GM21576 (cell line): Measurements from ENCODE around the gene BIRC2.

Experiments used
- ATAC-seq: cut with Tn5 transposase; IDR thresholded peaks from one replicate; pipeline ENCODE4 v1.9.1; 2021; ENCODE audit warnings: mild to moderate bottlenecking, moderate library complexity; ENCODE audit not compliant: unreplicated experiment

Gene BIRC2

DNA sequence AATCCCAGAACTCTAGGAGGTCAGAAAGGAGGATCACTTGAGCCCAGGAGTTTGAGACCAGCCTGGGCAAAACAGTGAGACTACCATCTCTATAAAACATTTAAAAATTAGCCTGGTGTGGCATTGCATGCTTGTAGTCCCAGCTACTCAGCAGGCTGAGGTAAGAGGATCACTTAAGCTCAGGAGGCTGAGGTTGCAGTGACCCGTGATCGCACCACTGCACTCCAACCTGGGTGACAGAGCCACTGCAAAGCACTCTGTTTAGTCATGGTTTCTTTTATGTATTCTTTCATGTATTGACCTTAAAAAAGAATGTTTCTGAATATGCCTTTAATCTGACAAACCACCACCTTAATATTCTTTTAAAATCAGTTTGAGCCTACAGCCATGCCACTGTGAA, 52.2 kb downstream of the BIRC2 start:
- ATAC-seq = no peak

DNA sequence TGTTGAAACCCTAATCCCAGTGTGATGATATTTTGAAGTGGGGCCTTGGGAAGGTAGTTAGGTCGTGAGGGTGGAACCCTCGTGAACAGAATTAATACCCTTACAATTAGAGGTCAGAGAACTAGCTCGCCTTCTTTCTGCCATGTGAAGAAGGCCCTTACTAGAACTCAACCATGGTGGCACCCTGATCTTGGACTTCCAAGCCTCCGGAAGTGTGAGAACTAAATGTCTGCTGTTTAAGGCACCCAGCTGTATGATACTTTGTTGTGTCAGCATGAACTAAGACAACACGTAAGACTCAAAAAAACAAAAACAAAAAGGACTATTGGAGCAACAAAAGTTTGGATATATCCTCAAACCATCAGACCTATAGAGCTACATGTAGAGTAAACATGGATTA, 53.6 kb downstream of the BIRC2 start:
- no peak for ATAC-seq

DNA sequence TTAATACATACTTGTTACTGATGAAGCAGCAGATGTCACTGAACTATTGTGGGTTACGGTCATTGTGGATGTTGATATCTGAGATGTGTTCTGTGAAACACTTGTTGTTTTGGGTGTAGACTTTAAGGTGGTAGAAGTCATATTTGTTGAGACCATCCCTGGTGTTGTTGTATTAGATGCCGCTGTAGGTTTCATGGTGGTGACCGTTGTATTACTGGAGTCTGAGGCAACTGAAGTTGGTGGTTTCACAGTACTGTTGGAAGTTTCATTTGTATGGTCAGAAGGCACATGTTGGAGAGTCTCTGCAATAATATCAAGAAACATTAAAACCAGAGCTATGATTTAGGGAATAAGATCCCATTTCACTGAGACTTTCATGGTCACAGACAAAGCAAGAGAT, 54.9 kb downstream of the BIRC2 start:
- ATAC-seq = no peak

DNA sequence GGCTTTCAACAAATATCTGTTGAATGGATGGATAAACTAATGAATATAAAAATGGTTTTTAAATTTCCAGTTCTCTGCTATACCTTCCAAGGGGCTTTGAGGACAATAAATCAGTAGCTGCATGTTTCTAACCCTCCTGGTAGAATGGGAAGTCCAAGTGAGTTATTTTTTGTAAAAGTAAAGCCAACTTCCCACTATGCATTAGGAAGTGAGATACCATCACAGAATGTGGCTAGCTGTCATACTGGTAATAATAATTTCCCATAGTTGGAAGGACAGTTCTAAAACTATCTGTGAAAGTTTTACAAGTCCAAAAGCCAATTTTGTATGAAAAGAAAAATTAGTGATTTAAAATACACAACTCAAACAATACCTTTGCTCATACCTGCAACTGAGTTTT, 55.5 kb downstream of the BIRC2 start:
- no peak for ATAC-seq

DNA sequence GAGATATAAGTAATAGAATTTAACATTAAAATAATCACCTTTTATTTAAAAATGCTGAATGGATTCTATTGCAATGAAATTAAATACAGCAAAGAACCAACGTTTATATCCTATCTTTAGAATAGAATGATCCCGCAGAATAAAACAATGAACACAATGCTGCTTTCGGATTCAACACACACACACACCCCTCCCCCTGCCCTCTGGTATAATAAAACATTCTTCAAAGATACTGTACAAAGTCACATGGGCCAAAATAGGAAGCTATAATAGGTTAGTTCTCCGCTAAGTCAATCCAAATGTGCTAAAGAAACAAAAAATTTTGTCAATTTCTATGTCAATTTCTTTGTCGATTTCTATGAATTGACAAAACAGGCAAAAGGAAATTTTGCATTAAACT, 58.5 kb downstream of the BIRC2 start:
- no peak for ATAC-seq

DNA sequence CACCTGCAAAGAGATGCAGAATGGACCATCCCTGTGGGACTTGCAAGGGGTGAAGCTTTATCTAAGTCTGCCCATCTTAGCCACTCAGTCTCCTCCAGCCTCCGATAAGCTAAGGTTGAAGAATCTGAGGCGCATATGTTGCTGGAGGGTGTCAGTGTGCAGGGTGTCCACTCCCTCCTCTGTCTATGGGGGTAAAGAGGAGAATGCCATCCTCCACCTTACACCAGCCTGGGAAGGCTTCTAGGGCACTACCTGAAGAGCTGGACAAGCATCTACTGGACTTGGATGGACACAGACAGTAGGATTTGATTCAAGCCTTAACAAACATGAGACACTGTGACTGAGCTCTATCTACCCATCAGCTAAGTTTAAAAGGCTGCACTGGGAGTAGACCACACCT, 59.1 kb downstream of the BIRC2 start:
- ATAC-seq = no peak

DNA sequence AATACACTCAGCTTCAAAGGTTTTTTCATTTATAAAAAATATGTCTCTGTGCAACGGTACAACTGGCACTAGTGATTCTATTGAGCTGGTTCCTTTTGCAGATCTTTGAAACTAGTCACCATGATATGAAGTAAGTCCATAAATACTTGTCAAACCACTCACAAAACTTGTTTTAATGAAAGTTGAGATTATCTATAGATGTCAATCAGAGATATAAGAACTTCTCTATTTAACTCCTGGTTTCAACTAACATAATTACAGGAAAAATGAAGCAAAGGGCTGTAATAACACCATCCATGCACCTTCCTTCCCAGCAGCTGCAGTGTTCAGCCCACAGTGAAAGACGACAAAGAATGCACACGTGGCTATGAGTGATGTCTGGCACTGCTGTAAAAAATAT, 60.9 kb downstream of the BIRC2 start:
- ATAC-seq = no peak

DNA sequence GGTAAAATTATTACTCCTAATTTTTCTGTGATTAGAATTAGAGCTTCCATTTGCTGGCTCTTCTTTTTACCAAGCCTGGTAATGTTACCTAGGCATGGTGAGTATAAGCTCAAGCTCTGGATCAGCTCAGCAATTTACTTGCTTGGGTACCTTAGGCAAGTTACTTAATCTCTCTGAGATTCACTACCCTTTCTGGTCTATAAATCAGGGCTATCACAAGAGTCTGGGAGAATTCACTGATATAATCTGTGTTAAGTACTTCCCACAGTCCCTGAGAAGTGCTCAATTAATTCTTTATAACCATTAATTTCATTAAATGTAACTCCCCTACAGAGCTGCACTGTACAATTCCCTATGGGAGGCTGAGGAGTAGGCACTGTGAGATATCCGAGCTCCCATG, 61.3 kb downstream of the BIRC2 start:
- ATAC-seq = no peak

DNA sequence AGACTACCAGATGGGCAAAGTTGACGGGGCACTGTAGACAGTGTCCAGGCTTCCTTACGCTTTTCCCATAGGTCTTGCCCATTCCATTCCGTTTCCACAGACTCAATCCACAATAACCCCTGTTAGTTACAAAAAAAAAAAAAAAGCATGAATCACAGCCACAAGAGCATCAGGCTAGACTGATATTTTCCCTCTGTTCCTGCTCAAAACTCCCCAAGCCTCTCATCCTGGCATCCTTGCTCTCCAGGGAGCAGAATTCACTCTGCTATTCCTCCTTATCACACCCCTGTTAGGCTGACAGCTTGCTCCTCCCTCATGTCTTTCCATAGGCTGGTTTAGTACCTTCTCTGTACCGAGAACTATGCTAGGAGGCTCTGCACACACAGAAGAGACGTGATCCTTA, 63.4 kb downstream of the BIRC2 start:
- no peak for ATAC-seq

DNA sequence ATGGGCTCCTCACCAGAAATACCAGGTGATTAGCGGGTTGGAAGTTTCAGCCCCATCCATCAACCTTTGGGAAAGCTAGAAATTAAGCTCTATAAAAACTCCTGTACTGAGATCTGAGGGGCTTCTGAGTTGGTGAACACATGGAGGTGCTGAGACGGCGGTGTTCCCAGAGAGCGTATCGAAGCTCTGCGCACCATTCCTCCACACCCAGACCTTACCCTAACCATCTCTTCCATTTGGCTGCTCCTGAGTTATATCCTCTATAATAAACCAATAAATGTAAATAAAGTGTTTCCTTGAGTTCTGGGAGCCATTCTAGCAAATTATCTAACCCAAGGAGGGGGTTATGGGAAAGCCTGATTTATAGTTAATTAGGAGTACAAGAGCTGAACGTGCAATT, 64.1 kb downstream of the BIRC2 start:
- ATAC-seq = no peak

DNA sequence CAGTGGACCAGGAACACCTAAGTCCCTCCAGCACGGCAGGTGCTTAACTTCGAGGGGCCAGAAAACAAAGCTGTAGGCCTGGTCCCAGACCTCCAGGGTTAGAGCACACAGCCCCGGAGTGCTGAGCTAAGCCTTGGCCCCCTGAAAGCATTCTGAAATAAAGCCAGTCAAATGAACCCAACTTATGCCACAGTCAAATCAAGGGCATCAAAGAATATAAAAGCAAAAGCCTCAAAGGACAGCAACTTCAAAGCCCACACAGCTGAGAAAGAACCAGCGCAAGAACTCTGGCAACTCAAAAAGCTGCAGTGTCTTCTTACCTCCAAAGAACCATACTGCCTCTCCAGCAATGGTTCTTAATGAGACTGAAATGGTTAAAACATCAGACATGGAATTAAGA, 66.5 kb downstream of the BIRC2 start:
- ATAC-seq = no peak

DNA sequence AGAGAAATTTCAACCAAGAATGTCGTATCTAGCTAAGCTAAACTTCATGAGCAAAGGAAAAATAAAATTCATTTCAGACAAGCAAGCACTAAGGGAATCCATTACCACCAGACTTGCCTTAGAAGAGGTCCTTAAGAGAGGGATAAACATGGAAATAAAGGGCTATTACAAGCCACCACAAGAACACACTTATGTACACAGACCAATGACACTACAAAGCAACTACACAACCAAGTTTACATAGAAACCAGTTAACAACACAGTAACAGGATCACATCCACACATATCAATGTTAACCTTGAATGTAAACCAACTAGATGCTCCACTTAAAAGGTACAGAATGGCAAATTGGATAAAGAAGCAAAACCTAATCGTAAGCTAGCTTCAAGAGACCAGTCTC, 67.5 kb downstream of the BIRC2 start:
- no peak for ATAC-seq

DNA sequence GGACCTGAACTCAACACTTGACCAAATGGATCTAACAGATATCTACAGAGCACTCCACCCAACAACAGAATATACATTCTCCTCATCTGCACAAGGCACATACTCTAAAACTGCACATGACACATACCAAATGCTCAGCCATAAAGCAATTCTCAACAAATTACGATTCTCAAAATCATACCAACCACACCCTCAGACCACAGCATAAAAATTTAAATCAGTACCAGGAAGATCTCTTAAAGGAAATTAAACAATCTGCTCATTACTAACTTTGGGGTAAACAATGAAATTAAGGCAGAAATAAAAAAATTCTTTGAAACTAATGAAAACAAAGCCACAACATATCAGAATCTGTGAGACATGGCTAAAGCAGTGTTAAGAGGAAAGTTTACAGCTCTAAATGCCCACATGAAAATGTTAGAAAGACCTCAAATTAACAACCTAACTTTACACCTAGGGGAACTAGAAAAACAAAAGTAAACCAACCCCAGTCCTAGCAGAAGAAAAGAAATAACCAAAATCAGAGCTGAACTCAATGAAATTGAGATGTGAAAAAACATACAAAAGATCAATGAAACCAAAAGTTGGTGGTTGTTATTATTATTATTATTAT, 68.4 kb downstream of the BIRC2 start:
- no peak for ATAC-seq

DNA sequence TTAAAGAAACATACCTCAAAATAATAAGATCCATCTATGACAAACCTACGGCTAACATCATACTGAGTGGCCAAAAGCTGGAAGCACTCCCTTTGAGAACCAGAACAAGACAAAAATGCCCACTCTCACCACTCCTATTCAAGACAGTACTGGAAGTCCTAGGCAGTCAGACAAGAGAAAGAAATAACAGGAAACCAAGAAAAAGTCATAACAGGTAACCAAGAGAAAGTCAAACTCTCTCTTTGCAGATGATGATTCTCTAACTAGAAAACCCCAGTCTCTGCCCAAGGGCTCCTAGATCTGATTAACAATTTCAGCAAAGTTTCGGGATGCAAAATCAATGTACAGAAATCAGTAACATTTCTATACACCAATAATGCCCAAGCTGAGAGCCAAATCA, 70.0 kb downstream of the BIRC2 start:
- no peak for ATAC-seq

DNA sequence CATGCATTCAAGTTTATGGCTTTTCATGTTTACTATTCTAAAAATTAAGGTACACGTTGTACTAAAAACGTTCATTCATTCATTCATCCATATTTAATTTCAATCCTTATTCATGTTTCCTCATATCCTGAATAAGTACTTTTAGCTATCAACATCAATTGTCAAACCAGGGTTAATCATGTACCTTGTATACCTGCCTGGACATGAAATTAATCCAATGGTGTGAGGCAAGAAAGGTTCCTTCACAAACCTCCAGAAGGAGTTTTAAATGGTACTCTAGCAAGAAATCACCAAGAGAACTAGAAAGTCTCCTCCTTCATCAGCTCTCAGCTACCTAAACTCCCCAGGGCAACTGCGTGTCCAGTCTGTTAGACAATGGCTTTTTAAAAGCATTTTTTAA, 72.2 kb downstream of the BIRC2 start:
- no peak for ATAC-seq

DNA sequence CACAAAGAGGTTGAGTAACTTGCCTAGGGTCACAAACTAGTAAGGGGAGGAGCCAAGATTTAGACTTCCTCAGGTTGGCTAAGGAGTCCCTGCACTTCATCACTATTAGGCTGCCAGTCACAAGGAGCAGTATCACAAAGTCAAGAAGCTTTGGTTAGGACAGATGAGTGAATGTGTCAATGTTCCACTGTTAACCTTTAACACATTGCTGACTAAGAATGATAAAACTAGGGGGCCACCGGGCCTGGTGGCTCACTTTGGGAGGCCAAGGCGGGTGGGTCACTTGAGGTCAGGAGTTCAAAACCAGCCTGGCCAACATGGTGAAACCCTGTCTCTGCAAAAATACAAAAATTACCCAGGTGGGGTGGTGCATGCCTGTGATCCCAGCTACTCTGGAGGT, 73.5 kb downstream of the BIRC2 start:
- ATAC-seq = peak; percentile 57

DNA sequence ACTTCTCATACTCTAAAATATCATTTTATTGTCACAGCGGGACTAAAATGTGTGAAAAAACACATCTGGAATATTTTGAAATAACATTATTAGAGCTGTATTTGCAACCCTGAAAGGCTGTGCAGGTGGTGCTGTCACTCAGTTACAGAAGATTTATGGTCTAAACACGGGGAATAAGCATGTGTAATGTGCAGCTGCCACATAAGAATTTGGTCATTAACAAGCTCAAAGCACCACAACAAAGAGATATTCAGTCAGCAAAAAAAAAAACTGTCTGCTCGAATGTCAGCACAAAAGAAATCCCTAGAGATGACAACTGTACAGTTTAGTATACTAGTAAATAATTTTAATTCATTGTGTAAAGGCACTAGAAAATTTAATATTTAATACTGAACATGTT, 74.2 kb downstream of the BIRC2 start:
- no peak for ATAC-seq

DNA sequence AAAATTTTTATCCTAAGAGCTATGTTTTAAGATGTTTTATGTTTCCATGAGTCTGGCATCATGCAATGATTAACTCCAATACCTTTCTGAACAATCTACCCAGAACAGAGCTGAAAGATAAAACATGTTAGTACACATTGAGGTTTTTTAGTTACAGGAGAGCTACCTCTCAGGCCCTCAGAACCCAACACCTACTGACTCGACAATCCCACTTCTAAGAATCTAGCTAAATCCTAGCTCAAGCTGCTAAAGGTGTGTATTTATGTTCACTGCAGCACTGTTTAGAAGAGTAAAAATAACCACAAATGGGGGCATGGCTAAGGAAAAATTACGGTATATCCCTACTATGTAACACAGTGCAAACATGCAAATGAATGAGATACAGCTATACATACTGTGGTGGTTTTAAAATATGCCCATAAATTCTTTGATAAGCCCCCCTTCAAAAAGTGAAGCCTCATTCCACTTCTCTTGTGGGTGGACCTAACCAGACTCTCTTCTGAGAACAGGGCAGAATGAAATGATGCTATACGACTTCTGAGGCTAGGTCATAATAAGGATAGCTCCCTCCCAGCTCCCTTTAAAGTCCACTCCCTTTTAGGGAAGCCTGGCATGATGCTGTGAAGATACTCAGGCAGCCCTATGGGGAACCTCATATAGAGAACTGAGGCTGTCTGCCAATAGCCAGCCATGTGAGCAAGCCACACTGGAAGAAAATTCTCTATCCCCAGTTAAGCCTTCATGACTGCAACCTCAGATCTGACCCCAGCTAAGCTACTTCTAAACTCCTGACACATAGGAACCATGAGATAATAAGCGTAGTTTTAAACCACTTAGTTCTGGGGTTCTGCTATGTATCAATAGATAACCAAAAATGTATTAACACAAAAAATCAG, 76.1 kb downstream of the BIRC2 start:
- ATAC-seq = no peak

DNA sequence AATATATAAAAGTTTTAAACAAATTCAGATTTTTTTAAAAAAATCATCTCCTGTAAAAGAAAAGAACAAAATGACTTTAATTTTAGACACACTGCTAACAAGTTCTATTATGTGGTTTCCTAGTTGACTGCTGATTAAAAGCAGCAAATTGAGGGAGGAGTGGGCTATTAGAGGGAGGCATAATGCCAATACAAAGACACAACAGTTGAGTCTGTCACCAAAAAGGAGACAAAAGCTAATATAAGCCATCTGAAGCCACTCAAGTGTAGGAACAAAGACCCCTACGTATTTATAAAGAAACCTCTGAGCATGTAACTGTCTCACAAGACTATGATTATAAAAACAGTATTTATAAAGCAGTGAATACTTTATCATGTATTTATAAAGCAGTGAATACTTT, 76.9 kb downstream of the BIRC2 start:
- no peak for ATAC-seq

DNA sequence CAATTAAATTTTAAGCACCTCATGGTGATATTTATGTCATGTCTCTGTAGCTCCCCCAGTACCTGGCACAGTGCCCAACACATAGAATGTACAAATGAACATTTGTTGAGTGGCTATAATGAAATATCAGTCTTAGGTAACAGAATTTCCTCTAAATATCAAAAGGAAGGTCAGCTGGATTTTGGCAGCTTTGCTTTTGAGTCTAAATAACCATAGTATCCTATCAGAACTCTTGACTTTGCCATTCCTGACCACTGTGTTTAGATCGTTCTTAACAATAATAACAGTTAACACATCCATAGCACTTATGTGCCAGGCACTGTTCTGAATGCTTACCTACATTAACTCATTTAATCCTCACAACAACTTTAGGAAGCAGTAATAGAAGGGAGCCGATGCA, 79.0 kb downstream of the BIRC2 start:
- no peak for ATAC-seq

DNA sequence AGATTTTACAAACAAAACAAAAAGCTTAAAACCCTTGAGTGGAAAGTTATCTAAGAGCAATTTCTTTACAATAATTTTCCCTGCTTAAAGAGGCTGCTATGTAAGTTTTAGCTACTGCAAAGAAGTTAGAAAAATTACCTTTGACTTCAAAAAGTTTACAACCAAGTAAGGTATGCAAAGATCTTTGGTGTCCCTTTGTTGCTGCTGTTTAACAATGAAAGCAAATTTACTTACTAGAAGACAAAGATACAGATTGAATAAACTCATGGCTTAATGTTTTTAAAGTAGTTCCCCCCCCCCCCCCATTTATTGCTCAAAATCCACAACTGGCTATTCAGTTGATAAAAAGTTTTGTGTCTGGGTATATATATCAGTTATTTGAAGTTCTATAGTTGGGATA, 79.6 kb downstream of the BIRC2 start:
- no peak for ATAC-seq

DNA sequence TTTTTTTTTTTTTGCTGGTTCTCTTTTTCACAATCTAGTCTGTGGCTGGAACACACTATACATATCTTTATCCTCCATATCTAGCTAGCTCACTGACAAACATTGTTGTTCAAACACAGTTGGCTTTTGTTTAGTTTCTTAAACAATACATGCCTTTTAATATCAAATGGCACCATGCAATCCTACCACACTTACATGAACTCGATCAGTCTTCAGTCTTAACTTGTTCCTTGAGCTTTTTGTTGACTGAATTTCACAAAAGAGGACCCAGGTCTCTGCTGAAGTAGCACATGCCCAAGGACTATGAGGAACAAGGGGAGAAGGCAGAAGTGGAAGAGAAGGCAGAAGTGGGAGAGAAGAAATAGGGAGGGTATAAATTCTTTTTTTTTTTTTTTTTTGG, 80.1 kb downstream of the BIRC2 start:
- ATAC-seq = no peak
